Measurements from ENCODE around the gene KRTAP4-4.

GRCh38 chr17:41133880-41134735 lies 26.4 kb downstream of the KRTAP4-4 start:
- TF ChIP-seq CTCF (conservative IDR thresholded peaks at IDR 0.05; ENCODE audit: low read length) (no peak), EZH2phosphoT487 (IDR thresholded peaks at IDR 0.05; ENCODE audit: borderline replicate concordance) (no peak)

All from Loucy (cell line).